ENCODE measurements around the gene SFI1. TPM values are rescaled to one million over a fixed set of nuclear protein-coding genes. Genes with fewer than 3 reads are reported as not detected.

The SFI1 gene
- total RNA-seq, 2 experiments from 2014 or later: 174 to 183 TPM

DNA sequence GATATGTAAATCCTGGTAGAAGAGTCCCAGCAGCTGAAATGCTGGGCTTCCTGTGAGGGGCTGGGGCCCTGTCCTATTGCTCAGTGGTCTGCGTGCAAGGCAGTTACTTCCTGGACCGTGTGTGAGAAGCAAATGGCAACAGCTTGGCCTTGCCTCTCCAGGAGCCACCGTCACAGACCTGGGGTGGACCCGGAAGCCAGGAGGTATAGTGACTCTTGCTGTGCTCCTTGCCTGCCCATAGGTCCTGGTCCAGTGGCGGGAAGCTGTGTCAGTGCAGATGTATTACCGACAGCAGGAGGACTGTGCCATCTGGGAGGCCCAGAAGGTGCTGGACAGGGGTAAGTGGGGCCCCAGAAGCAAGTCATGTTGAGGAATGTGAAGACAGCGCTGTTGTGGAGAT is 111.4 kb downstream of the SFI1 start:
- H3K9me3 Mint-ChIP-seq: no peaks in the 10 kb centered on the region
- H3K36me3 Mint-ChIP-seq (ENCODE audit: low read depth): peaks cover 20% of the 10 kb centered on the region
- H3K27ac Mint-ChIP-seq: no peak overlapping the region
- CTCF ChIA-PET: no interaction called here
- no peaks in the 10 kb centered on the region for H3K27me3 Mint-ChIP-seq
- H3K4me1 Mint-ChIP-seq: no peaks in the 10 kb centered on the region
- no peak overlapping the region for H3K4me3 Mint-ChIP-seq
- POLR2A ChIA-PET: no interaction called here
- no peak for DNase-seq

DNA sequence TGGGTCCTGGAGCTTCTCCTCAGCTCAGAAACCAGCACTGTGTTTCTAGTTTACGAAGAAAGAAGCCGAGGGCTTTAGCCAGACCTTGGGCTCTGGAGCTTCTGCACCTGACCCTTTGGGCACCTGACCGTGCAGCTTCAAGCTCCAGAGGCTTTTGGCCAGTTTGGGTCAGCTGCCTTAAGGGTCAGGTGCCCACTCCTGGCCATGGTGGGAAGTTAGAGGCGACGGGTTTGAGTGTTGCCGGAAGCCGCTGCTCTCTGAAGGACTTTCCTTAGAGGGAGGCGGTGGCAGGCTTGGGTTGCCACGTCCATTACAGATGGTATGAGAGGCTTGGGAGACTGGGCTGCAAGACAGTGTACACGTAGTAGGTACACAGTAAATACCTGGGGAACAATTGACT is 113.4 kb downstream of the SFI1 start:
- POLR2A ChIA-PET: no interaction called here
- H3K4me1 Mint-ChIP-seq: peaks cover 4% of the 10 kb centered on the region
- CTCF ChIA-PET: interaction anchor here (0.6 to 0.8 kb wide), 2 partner anchors 24 to 54 kb away, joined by 3 read pairs; no protein-coding TSS in a partner anchor
- no peak overlapping the region for H3K27ac Mint-ChIP-seq
- no peak for DNase-seq
- H3K4me3 Mint-ChIP-seq: no peak overlapping the region
- H3K9me3 Mint-ChIP-seq: no peaks in the 10 kb centered on the region
- peaks cover 17% of the 10 kb centered on the region for H3K36me3 Mint-ChIP-seq (ENCODE audit: low read depth)
- no peaks in the 10 kb centered on the region for H3K27me3 Mint-ChIP-seq

DNA sequence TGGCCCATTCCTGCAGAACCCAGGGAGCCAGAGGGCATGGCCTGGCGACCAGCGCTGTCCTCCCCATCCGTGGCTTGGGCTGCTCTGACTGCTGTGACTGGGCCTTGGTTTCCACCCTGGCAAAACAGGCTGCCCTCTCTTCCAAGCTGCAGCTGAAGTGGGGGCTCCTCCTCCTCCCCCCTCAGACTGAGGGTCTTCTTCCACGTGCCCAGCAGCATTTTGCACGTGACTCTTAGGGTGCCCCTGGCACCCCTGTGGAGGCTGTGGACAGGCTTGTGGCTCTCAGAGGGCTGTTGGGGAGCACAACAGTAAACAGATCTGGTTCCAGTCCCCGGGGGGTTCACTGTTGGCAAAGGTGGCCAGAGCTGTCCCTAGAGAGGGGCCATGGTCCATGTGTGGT is 114.3 kb downstream of the SFI1 start:
- no peaks in the 10 kb centered on the region for H3K27me3 Mint-ChIP-seq
- H3K36me3 Mint-ChIP-seq (ENCODE audit: low read depth): peaks cover 16% of the 10 kb centered on the region
- POLR2A ChIA-PET: no interaction called here
- H3K4me1 Mint-ChIP-seq: peaks cover 10% of the 10 kb centered on the region
- CTCF ChIA-PET: interaction anchor here (1.0 kb wide), 1 partner anchor 20 kb away, joined by 3 read pairs; no protein-coding TSS in a partner anchor
- DNase-seq: no peak
- H3K9me3 Mint-ChIP-seq: no peaks in the 10 kb centered on the region
- H3K4me3 Mint-ChIP-seq: no peak overlapping the region
- H3K27ac Mint-ChIP-seq: no peak overlapping the region

GRCh38 chr22:31611061-31611760 is 114.9 kb downstream of the SFI1 start:
- ChIA-PET CTCF (interaction anchor here (0.5 to 1.3 kb wide), 3 partner anchors 10 to 265 kb away, joined by 3 to 4 read pairs (median 4); no protein-coding TSS in a partner anchor), POLR2A (no interaction called here)
- peaks cover 16% of the 10 kb centered on the region for H3K36me3 Mint-ChIP-seq (ENCODE audit: low read depth)
- no peaks in the 10 kb centered on the region for H3K9me3 Mint-ChIP-seq
- H3K4me3 Mint-ChIP-seq: no peak overlapping the region
- H3K4me1 Mint-ChIP-seq: peaks cover 14% of the 10 kb centered on the region
- H3K27me3 Mint-ChIP-seq: no peaks in the 10 kb centered on the region
- no peak overlapping the region for H3K27ac Mint-ChIP-seq
- no peak for DNase-seq

GRCh38 chr22:31612891-31613285 is 116.6 kb downstream of the SFI1 start:
- Mint-ChIP-seq H3K4me3 (no peak overlapping the region), H3K27ac (no peak overlapping the region), H3K36me3 (ENCODE audit: low read depth) (peaks cover 19% of the 10 kb centered on the region), H3K4me1 (peaks cover 14% of the 10 kb centered on the region), H3K9me3 (no peaks in the 10 kb centered on the region), H3K27me3 (no peaks in the 10 kb centered on the region)
- ChIA-PET CTCF (interaction anchor here (0.5 to 1.4 kb wide), 5 partner anchors 9 to 446 kb away, joined by 3 to 4 read pairs (median 3); no protein-coding TSS in a partner anchor), POLR2A (no interaction called here)
- DNase-seq: no peak

- POLR2A ChIA-PET: no interaction called here
- no peak overlapping the region for H3K4me3 Mint-ChIP-seq
- H3K36me3 Mint-ChIP-seq (ENCODE audit: low read depth): peaks cover 19% of the 10 kb centered on the region
- no peaks in the 10 kb centered on the region for H3K27me3 Mint-ChIP-seq
- no peaks in the 10 kb centered on the region for H3K9me3 Mint-ChIP-seq
- peaks cover 14% of the 10 kb centered on the region for H3K4me1 Mint-ChIP-seq
- CTCF ChIA-PET: interaction anchor here (0.5 to 1.4 kb wide), 5 partner anchors 8 to 446 kb away, joined by 3 to 5 read pairs (median 3); no protein-coding TSS in a partner anchor
- DNase-seq: no peak
- no peak overlapping the region for H3K27ac Mint-ChIP-seq
Measured at GRCh38 chr22:31613286-31613903, 117.1 kb downstream of the SFI1 start.

DNA sequence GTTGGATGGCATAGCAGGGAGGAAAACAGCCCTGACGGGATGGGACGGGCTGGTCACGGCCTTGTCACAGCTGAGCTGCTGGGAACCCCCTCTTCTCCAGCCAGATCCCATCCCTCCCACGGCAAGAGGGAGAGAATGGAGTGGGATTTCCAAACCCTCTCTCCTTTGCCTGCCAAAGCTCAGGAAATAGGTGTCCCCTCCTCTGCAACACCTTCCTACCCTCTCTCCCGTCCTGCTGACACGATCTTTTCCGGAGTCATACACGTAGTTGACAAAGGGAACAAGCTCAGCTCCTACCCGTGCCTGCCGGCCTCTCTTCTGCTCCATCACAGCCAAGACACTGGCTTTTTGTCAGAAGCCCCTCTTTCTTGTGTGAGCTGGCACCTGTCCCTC is 117.6 kb downstream of the SFI1 start:
- peak overlapping the region; percentile 54 for H3K27ac Mint-ChIP-seq
- H3K36me3 Mint-ChIP-seq (ENCODE audit: low read depth): peaks cover 21% of the 10 kb centered on the region
- peaks cover 14% of the 10 kb centered on the region for H3K4me1 Mint-ChIP-seq
- no peak for DNase-seq
- CTCF ChIA-PET: interaction anchor here (0.7 to 1.4 kb wide), 4 partner anchors 8 to 19 kb away, joined by 3 to 4 read pairs (median 3); no protein-coding TSS in a partner anchor
- no peaks in the 10 kb centered on the region for H3K9me3 Mint-ChIP-seq
- H3K27me3 Mint-ChIP-seq: no peaks in the 10 kb centered on the region
- POLR2A ChIA-PET: no interaction called here
- no peak overlapping the region for H3K4me3 Mint-ChIP-seq

GRCh38 chr22:31614781-31615490 is 118.6 kb downstream of the SFI1 start:
- CTCF ChIA-PET: interaction anchor here (0.6 kb wide), 1 partner anchor 142 kb away, joined by 3 read pairs; no protein-coding TSS in a partner anchor
- peaks cover 23% of the 10 kb centered on the region for H3K36me3 Mint-ChIP-seq (ENCODE audit: low read depth)
- H3K9me3 Mint-ChIP-seq: no peaks in the 10 kb centered on the region
- POLR2A ChIA-PET: no interaction called here
- no peak overlapping the region for H3K4me3 Mint-ChIP-seq
- H3K4me1 Mint-ChIP-seq: peaks cover 14% of the 10 kb centered on the region
- no peak for DNase-seq
- no peaks in the 10 kb centered on the region for H3K27me3 Mint-ChIP-seq
- H3K27ac Mint-ChIP-seq: peak overlapping the region; percentile 76

- Mint-ChIP-seq H3K27me3 (no peaks in the 10 kb centered on the region), H3K9me3 (no peaks in the 10 kb centered on the region), H3K36me3 (ENCODE audit: low read depth) (peaks cover 22% of the 10 kb centered on the region), H3K4me1 (peaks cover 14% of the 10 kb centered on the region), H3K27ac (peak overlapping the region; percentile 76), H3K4me3 (no peak overlapping the region)
- no peak for DNase-seq
- ChIA-PET CTCF (interaction anchor here (0.6 kb wide), 1 partner anchor 142 kb away, joined by 3 read pairs; no protein-coding TSS in a partner anchor), POLR2A (no interaction called here)
Measured at GRCh38 chr22:31615491-31615860, 119.1 kb downstream of the SFI1 start.

- peak overlapping the region; percentile 76 for H3K27ac Mint-ChIP-seq
- peaks cover 26% of the 10 kb centered on the region for H3K36me3 Mint-ChIP-seq (ENCODE audit: low read depth)
- POLR2A ChIA-PET: no interaction called here
- H3K27me3 Mint-ChIP-seq: no peaks in the 10 kb centered on the region
- peaks cover 14% of the 10 kb centered on the region for H3K4me1 Mint-ChIP-seq
- CTCF ChIA-PET: no interaction called here
- H3K9me3 Mint-ChIP-seq: no peaks in the 10 kb centered on the region
- no peak overlapping the region for H3K4me3 Mint-ChIP-seq
- no peak for DNase-seq
Measured at GRCh38 chr22:31615940-31616314, 119.6 kb downstream of the SFI1 start.

- DNase-seq: no peak
- POLR2A ChIA-PET: interaction anchor here (0.6 kb wide), 1 partner anchor 15 kb away, joined by 15 read pairs; no protein-coding TSS in a partner anchor
- H3K4me3 Mint-ChIP-seq: no peak overlapping the region
Measured at GRCh38 chr22:31616315-31616980, 120.1 kb downstream of the SFI1 start.

GRCh38 chr22:31618057-31618456 is 121.7 kb downstream of the SFI1 start:
- H3K4me3 Mint-ChIP-seq: no peak overlapping the region
- peaks cover 21% of the 10 kb centered on the region for H3K36me3 Mint-ChIP-seq (ENCODE audit: low read depth)
- no peak overlapping the region for H3K27ac Mint-ChIP-seq
- no peaks in the 10 kb centered on the region for H3K9me3 Mint-ChIP-seq
- peaks cover 16% of the 10 kb centered on the region for H3K4me1 Mint-ChIP-seq
- no peak for DNase-seq
- CTCF ChIA-PET: interaction anchor here (2.0 kb wide), 1 partner anchor 12 kb away, joined by 4 read pairs; no protein-coding TSS in a partner anchor
- POLR2A ChIA-PET: interaction anchor here (1.0 kb wide), 1 partner anchor 10 kb away, joined by 3 read pairs; no protein-coding TSS in a partner anchor
- no peaks in the 10 kb centered on the region for H3K27me3 Mint-ChIP-seq

More at GRCh38 chr22:31616315-31616980, 120.1 kb downstream of the SFI1 start:
- Mint-ChIP-seq H3K4me1 (peaks cover 14% of the 10 kb centered on the region), H3K27me3 (no peaks in the 10 kb centered on the region), H3K36me3 (ENCODE audit: low read depth) (peaks cover 26% of the 10 kb centered on the region), H3K9me3 (no peaks in the 10 kb centered on the region), H3K27ac (peak overlapping the region; percentile 54)
- CTCF ChIA-PET: no interaction called here

Measured in activated CD4-positive, alpha-beta T cell treated with anti-CD3 and anti-CD28 coated beads, Interleukin-2, amount 10 ng/mL, durations not matched to agents 7 days and 5 days (primary cell).